ENCODE data around the gene GLRX3. TPM values are rescaled to one million over a fixed set of nuclear protein-coding genes. Genes with fewer than 3 reads are reported as not detected.

The GLRX3 gene
- total RNA-seq, 4 donors from 2014 or later: 42.3 to 103 (median 48.6) TPM

DNA sequence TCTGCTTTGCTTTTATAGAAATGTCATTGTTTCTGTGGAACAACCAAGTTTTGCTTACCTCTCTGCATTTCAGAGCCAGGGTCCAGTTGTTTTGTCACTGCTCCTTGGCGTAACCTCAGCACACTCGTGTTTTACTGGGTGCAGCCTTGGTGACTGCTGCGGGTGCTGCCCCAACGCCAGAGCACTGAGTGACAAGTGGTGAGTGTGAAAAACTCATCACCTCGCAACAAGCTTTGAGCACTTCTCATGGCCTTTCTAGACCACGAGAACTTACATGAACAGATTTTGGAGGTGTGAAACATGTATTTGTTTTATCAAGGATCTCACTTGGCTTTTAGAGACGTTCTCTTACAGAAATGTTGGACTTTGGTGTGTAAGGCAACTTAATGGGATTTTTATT, 31.0 kb downstream of the GLRX3 start:
- H3K9me3 ChIP-seq: no peaks in the 10 kb centered on the region
- TF ChIP-seq POLR2AphosphoS5 (IDR thresholded peaks at IDR 0.05) (no peak), POLR2A (IDR thresholded peaks at IDR 0.05) (no peak), EP300 (IDR thresholded peaks at IDR 0.05) (no peak)
- TF ChIP-seq, protein P1, sequence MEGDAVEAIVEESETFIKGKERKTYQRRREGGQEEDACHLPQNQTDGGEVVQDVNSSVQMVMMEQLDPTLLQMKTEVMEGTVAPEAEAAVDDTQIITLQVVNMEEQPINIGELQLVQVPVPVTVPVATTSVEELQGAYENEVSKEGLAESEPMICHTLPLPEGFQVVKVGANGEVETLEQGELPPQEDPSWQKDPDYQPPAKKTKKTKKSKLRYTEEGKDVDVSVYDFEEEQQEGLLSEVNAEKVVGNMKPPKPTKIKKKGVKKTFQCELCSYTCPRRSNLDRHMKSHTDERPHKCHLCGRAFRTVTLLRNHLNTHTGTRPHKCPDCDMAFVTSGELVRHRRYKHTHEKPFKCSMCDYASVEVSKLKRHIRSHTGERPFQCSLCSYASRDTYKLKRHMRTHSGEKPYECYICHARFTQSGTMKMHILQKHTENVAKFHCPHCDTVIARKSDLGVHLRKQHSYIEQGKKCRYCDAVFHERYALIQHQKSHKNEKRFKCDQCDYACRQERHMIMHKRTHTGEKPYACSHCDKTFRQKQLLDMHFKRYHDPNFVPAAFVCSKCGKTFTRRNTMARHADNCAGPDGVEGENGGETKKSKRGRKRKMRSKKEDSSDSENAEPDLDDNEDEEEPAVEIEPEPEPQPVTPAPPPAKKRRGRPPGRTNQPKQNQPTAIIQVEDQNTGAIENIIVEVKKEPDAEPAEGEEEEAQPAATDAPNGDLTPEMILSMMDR (IDR thresholded peaks at IDR 0.05): no peak
- no peak for ATAC-seq
- H3K27me3 ChIP-seq: no peaks in the 10 kb centered on the region
- H3K36me3 ChIP-seq: peaks cover 0 to 95% of the 10 kb centered on the region in 2 donors
- no peak overlapping the region for H3K27ac ChIP-seq
- 88 to 90% methylated on average over 6 to 7 of the region's 7 CpGs for WGBS, 2 donors (ENCODE audit: low coverage in 1 of 2)
- H3K4me1 ChIP-seq: no peaks in the 10 kb centered on the region
- H3K4me3 ChIP-seq: no peak overlapping the region

DNA sequence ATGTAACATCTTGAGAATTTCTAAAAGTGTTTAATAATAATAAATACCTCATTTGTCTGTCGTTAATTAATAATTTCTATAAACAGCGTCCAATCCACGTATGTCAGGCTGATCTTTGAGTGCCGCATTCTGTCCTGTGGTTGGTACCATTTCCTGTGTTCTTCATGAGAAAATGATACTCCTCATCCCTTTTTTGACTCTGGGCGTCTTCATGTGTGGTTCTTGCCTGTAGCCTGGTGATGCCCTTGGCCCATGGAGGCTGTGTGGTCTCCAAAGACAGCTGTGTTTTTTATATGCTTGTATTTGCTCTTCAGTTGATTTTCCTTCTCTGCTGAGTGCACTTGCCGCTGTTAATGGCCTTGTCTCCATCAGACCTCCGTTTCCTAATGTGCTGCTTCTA, 31.5 kb downstream of the GLRX3 start:
- 81 to 89% methylated on average over 7 of the region's 7 CpGs for WGBS, 2 donors (ENCODE audit: low coverage in 1 of 2)
- ATAC-seq: no peak
- Histone ChIP-seq H3K4me1 (no peaks in the 10 kb centered on the region), H3K4me3 (no peak overlapping the region), H3K27ac (no peak overlapping the region), H3K27me3 (no peaks in the 10 kb centered on the region), H3K36me3 (peaks cover 0 to 95% of the 10 kb centered on the region in 2 donors), H3K9me3 (no peaks in the 10 kb centered on the region)
- TF ChIP-seq, protein P1 (IDR thresholded peaks at IDR 0.05): no peak
- TF ChIP-seq POLR2AphosphoS5 (IDR thresholded peaks at IDR 0.05): no peak
- TF ChIP-seq EP300 (IDR thresholded peaks at IDR 0.05): no peak
- no peak for TF ChIP-seq POLR2A (IDR thresholded peaks at IDR 0.05)

DNA sequence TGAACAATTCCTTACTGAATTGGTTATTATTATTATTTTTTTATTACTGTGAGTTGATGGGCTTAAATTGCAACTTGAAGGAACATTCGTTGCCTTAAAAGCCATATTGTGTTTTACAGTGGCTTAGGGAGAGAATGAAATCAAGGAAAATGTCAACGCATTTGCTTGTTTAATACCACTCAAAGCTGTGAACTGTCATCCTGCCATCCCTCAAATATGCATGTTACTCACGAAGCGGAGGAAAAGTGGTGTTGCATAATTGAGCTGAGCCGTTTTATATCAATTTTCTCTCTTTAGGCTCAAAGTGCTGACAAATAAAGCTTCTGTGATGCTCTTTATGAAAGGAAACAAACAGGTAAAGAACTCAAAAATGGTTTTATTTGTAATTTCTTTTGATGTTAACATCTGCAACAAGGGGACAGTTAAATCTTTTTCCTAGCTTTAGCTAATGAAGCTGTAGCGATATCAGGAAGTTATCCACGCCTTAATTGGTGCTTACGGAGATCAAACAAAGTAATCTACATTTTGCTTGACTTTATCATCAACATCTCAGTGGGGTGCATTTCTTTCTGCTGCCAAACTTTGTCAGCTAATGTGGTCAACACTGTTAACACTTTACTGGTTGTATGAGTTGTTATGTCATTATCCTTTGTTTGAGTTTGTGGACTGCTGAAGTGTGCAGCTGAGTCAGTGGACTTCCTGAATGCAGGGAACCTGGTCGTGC, 33.1 kb downstream of the GLRX3 start:
- peaks cover 0 to 91% of the 10 kb centered on the region in 2 donors for H3K36me3 ChIP-seq
- no peaks in the 10 kb centered on the region for H3K27me3 ChIP-seq
- H3K4me3 ChIP-seq: no peak overlapping the region
- no peaks in the 10 kb centered on the region for H3K9me3 ChIP-seq
- WGBS, 2 donors (ENCODE audit: low coverage in 1 of 2): 80 to 82% methylated on average over 8 to 9 of the region's 9 CpGs
- TF ChIP-seq POLR2AphosphoS5 (IDR thresholded peaks at IDR 0.05) (no peak), EP300 (IDR thresholded peaks at IDR 0.05) (no peak), POLR2A (IDR thresholded peaks at IDR 0.05) (no peak)
- TF ChIP-seq, protein P1 (IDR thresholded peaks at IDR 0.05): no peak
- no peak overlapping the region for H3K27ac ChIP-seq
- peaks cover 0 to 4% (median 0%) of the 10 kb centered on the region in 3 donors for H3K4me1 ChIP-seq
- no peak for ATAC-seq

DNA sequence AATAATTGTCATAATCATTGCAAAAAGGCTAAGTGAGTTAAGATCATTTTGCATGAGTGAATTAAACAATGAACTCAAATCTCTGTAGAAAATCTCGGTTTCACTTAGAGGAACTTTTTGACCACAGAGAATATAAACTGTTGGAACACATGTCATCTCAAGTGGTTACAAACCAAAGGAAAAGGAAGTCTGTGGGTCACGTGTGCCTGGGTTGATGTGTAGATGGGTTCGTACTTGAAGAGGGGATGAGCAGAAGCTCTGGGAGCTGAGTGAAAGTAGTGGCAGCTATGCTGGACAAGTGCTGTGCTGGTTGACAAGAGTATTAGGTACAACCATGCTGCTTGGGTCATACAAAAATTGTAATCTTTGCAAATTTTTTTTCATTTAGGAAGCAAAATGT, 35.0 kb downstream of the GLRX3 start:
- Histone ChIP-seq H3K27ac (no peak overlapping the region), H3K4me3 (no peak overlapping the region), H3K27me3 (no peaks in the 10 kb centered on the region), H3K36me3 (peaks cover 0 to 94% of the 10 kb centered on the region in 2 donors), H3K9me3 (no peaks in the 10 kb centered on the region), H3K4me1 (peaks cover 0 to 5% (median 0%) of the 10 kb centered on the region in 3 donors)
- ATAC-seq: no peak
- WGBS, 2 donors (ENCODE audit: low coverage in 1 of 2): 63 to 78% methylated on average over 3 of the region's 3 CpGs
- TF ChIP-seq POLR2A (IDR thresholded peaks at IDR 0.05) (no peak), POLR2AphosphoS5 (IDR thresholded peaks at IDR 0.05) (no peak), EP300 (IDR thresholded peaks at IDR 0.05) (no peak)
- TF ChIP-seq, protein P1 (IDR thresholded peaks at IDR 0.05): no peak

DNA sequence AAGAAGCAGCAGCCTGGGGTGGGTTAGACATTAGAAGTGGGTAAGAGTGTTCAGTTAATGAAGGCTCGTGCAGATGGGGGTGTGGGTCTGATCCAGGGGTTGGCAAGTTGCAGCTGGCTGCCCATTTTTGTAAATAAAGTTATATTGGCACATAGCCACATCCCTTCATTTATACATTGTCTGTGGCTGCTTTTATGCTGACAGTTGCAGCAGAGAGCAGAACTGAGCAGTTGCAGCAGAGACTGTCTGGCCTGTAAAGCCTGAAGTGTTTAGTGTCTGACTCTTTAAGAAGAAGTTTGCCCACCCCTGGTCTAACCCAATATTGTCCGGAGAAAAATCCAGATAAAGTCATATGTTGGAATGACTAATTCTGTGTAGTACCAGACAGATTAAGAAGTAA, 38.1 kb downstream of the GLRX3 start:
- Histone ChIP-seq H3K4me3 (no peak overlapping the region), H3K36me3 (peaks cover 0 to 91% of the 10 kb centered on the region in 2 donors), H3K9me3 (no peaks in the 10 kb centered on the region), H3K4me1 (peaks cover 0 to 17% (median 0%) of the 10 kb centered on the region in 3 donors), H3K27ac (no peak overlapping the region), H3K27me3 (no peaks in the 10 kb centered on the region)
- 17 to 38% methylated on average over 2 of the region's 2 CpGs for WGBS, 2 donors (ENCODE audit: low coverage in 1 of 2)
- ATAC-seq: no peak
- TF ChIP-seq POLR2A (IDR thresholded peaks at IDR 0.05) (no peak), POLR2AphosphoS5 (IDR thresholded peaks at IDR 0.05) (no peak), EP300 (IDR thresholded peaks at IDR 0.05) (no peak)
- TF ChIP-seq, protein P1 (IDR thresholded peaks at IDR 0.05): no peak
